ENCODE data around the gene BCAS4.

GRCh38 chr20:50776122-50776817 is 18.6 kb upstream of the BCAS4 start:
- no peak for TF ChIP-seq CTCF (IDR thresholded peaks at IDR 0.05; ENCODE audit: low read depth, low read length, poor library complexity, severe bottlenecking)
- TF ChIP-seq EZH2phosphoT487 (IDR thresholded peaks at IDR 0.05; ENCODE audit: borderline replicate concordance, low read length), result no peak

Measured in DOHH2 (cell line).